Activated effector memory CD4-positive, alpha-beta T cell treated with anti-CD3 and anti-CD28 coated beads, Interleukin-2, amount 50 U/mL, for 16 hours (primary cell): ENCODE measurements around the gene BMP5.

Experiments
- DNase-seq: peaks from one replicate; pipeline ENCODE4 v3.0.0-alpha.2; 2020

BMP5 gene

GRCh38 chr6:55705451-55706440 lies 169.6 kb downstream of the BMP5 start:
- no peak for DNase-seq

- no peak for DNase-seq
Observed at GRCh38 chr6:55704421-55704820, 171.0 kb downstream of the BMP5 start.
